ENCODE results near the gene SRCAP.

DNA sequence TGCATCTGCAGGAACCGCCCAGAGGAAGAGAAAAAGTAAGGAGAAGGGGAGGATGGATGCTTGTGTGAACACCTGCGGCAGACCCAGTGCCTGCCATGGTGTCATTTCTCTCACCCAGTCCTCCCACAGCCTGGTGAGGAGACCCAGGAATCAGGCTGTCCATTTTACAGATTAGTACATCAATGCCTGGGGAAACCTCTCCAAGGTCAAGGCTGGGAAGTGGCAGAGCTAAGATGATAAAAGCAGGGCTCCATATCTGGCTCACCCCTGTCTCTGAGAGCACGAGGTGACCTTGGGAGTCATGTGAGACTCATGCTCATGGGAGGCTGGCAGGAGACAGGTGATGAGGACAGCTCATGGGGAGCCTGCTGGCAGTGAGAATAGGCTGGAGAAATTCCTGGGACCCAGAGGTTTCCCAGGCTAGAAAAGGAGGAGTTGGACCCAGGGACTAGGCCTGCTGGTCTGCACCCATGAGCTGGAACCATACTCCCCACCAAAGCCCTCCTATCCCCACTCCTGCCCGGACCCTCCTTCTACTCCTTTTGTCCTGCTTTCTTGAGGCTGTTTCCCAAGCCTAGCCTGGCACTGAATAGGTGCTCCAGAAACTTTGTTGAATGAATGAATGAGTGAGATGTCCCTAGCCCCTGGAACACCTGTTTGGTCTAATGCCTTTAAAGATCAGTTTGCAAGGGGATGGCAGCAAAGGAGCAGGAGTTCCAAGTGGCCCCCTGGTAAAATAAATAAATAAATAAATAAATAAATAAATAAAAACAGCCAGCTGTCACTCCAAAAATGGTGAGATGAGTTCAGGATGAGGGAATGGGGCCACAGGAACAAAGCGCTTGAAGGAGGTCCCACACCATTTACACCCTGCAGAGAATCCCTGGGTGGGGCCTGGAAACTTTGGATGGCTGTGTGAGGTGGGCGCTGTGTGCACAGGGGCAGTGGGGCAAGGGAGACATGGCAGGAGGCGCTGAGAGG is 86.4 kb downstream of the SRCAP start:
- no peak for TF ChIP-seq POLR2A (IDR thresholded peaks at IDR 0.05; ENCODE audit: low read depth, low read length)
- no peak for TF ChIP-seq POLR2AphosphoS5 (IDR thresholded peaks at IDR 0.05; ENCODE audit: low read depth, low read length)

Data from GM12892 (cell line).